Hepatocyte (in vitro differentiated cells): ENCODE measurements around the gene RPL27. TPM values are rescaled to one million over a fixed set of nuclear protein-coding genes. Genes with fewer than 3 reads are reported as not detected.

Source experiments
- DNase-seq: peaks from one replicate; pipeline ENCODE4 v3.0.0-alpha.2; 2016; ENCODE audit warnings: low spot score
- H2AFZ ChIP-seq: fragments of 200-600 bp; sonication (generic); 2 replicates; pipeline ENCODE4 v1.6.0; 2016; ENCODE audit warnings: antibody characterized with exemption, mild to moderate bottlenecking
- H3K27ac ChIP-seq: fragments of 200-600 bp; sonication (generic); 2 replicates; pipeline ENCODE4 v1.5.1; 2016; ENCODE audit warnings: mild to moderate bottlenecking
- H3K27me3 ChIP-seq: fragments of 200-600 bp; sonication (generic); 2 replicates; pipeline ENCODE4 v1.6.1; 2016
- H3K36me3 ChIP-seq: fragments of 200-600 bp; sonication (generic); replicated peaks from 2 replicates; pipeline ENCODE4 v1.5.1; 2016; ENCODE audit warnings: low read depth; ENCODE audit not compliant: insufficient read depth
- H3K4me1 ChIP-seq: fragments of 200-600 bp; sonication (generic); 2 replicates; pipeline ENCODE4 v1.5.1; 2016; ENCODE audit warnings: mild to moderate bottlenecking, moderate library complexity; ENCODE audit not compliant: insufficient read depth
- H3K4me2 ChIP-seq: fragments of 200-600 bp; sonication (generic); 2 replicates; pipeline ENCODE4 v1.6.0; 2016
- H3K4me3 ChIP-seq: fragments of 200-600 bp; sonication (generic); 2 replicates; pipeline ENCODE4 v1.5.1; 2016; ENCODE audit warnings: mild to moderate bottlenecking
- H3K79me2 ChIP-seq: fragments of 200-600 bp; sonication (generic); 2 replicates; pipeline ENCODE4 v1.6.0; 2017; ENCODE audit warnings: mild to moderate bottlenecking
- H3K9me2 ChIP-seq: fragments of 200-600 bp; sonication (generic); replicated peaks from 2 replicates; pipeline ENCODE4 v1.6.0; 2017; ENCODE audit warnings: mild to moderate bottlenecking; ENCODE audit not compliant: insufficient read depth
- H3K9me3 ChIP-seq: fragments of 200-600 bp; sonication (generic); 2 replicates; pipeline ENCODE4 v1.5.1; 2016; ENCODE audit warnings: low read depth, mild to moderate bottlenecking
- H4K20me1 ChIP-seq: fragments of 200-600 bp; sonication (generic); 2 replicates; pipeline ENCODE4 v1.6.0; 2016; ENCODE audit warnings: mild to moderate bottlenecking; ENCODE audit not compliant: insufficient read depth, poor library complexity, severe bottlenecking
- EZH2 ChIP-seq: fragments of 200-600 bp; sonication (generic); IDR thresholded peaks from 2 replicates; pipeline ENCODE4 v1.6.1; 2016; ENCODE audit warnings: antibody characterized with exemption, mild to moderate bottlenecking, borderline replicate concordance
- EZH2phosphoT487 ChIP-seq: fragments of 200-600 bp; sonication (generic); IDR thresholded peaks from one replicate; pipeline ENCODE4 v1.6.1; 2018; ENCODE audit warnings: antibody characterized with exemption, mild to moderate bottlenecking, low read depth, moderate library complexity; ENCODE audit not compliant: unreplicated experiment, severe bottlenecking
- WGBS: methylation state at CpG from one replicate; pipeline ENCODE4 v1.1.6; 2016; ENCODE audit warnings: low lambda C conversion rate; ENCODE audit errors: missing lambda C conversion rate; 5-methylcytosine and 5-hydroxymethylcytosine counted together
- polyA plus RNA-seq: library from polyadenylated mRNA; unstranded; fragments of >200 nt; fragmentation: Nextera tagmentation; extraction: Ambion mirVana; gene quantifications from 2 replicates; pipeline ENCODE4 v1.2.1, GENCODE V29; 2016
- total RNA-seq: library from RNA; depleted of rRNA; stranded (reverse); fragments of >200 nt; gene quantifications from 2 replicates; pipeline ENCODE4 v1.2.3, GENCODE V29; 2014
- TF ChIP-seq, protein P1 (sequence below): fragments of 200-600 bp; sonication (generic); IDR thresholded peaks from 2 replicates; pipeline ENCODE4 v1.5.1; 2016; ENCODE audit warnings: antibody characterized with exemption, mild to moderate bottlenecking; ENCODE audit not compliant: poor library complexity

The RPL27 gene
- total and polyA plus RNA-seq, 2 experiments from 2014 or later: 602 to 1,020 TPM

DNA sequence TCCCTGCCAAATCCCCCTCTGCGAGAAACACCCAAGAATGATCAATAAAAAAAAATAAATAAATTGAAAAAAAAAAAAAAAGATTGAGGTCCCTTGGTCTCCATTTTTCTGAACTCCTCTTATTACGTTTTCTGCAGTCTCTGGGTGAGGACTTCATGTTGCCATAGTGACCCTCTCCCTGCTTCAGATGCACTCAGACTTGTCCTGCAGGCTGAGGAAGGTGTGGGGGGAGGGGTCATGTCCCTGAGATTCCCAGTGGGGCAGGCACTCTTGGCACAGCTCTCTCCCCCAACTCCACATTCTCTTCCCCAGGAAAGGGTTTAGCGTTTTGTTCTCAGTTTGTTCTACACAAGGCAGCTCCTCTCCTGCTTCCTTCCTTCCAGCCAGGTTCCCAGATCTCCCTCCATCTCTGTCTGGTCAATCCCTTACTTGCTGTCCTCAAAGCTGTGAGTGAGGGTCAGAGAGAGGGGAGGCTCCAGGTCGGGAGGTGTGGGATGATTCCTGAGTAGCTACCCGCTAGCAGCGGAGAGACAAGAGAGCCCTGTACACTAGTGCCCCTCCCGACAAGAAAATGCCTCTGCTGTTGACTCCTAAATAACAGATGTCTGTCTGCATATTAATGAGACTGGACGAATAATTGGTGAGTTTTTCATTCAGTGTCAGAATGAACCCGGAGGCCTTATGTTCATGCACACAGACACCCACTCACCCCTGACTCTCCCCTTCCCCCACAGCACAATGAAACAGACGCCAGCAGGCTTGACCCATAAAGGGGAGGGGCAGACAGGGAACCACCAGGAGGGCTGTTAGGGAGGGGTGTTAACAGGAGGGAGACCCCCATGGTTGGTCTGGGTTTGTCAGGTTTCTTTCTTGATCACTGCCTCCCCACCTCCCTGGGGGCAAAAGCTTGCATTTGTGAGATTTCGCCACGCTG lies 36.0 kb downstream of the RPL27 start:
- DNase-seq: no peak
- H2AFZ ChIP-seq: no peak overlapping the region
- no peaks in the 10 kb centered on the region for H3K27me3 ChIP-seq
- 45% methylated on average over 12 of the region's 12 CpGs for WGBS
- no peaks in the 10 kb centered on the region for H3K36me3 ChIP-seq
- no peaks in the 10 kb centered on the region for H3K9me2 ChIP-seq
- H3K4me2 ChIP-seq: no peak overlapping the region
- H4K20me1 ChIP-seq: no peaks in the 10 kb centered on the region
- H3K27ac ChIP-seq: no peak overlapping the region
- TF ChIP-seq, protein P1, sequence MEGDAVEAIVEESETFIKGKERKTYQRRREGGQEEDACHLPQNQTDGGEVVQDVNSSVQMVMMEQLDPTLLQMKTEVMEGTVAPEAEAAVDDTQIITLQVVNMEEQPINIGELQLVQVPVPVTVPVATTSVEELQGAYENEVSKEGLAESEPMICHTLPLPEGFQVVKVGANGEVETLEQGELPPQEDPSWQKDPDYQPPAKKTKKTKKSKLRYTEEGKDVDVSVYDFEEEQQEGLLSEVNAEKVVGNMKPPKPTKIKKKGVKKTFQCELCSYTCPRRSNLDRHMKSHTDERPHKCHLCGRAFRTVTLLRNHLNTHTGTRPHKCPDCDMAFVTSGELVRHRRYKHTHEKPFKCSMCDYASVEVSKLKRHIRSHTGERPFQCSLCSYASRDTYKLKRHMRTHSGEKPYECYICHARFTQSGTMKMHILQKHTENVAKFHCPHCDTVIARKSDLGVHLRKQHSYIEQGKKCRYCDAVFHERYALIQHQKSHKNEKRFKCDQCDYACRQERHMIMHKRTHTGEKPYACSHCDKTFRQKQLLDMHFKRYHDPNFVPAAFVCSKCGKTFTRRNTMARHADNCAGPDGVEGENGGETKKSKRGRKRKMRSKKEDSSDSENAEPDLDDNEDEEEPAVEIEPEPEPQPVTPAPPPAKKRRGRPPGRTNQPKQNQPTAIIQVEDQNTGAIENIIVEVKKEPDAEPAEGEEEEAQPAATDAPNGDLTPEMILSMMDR: no peak
- TF ChIP-seq EZH2 (no peak), EZH2phosphoT487 (no peak)
- H3K4me3 ChIP-seq: no peak overlapping the region
- no peaks in the 10 kb centered on the region for H3K9me3 ChIP-seq
- H3K4me1 ChIP-seq: no peaks in the 10 kb centered on the region
- H3K79me2 ChIP-seq: no peaks in the 10 kb centered on the region

DNA sequence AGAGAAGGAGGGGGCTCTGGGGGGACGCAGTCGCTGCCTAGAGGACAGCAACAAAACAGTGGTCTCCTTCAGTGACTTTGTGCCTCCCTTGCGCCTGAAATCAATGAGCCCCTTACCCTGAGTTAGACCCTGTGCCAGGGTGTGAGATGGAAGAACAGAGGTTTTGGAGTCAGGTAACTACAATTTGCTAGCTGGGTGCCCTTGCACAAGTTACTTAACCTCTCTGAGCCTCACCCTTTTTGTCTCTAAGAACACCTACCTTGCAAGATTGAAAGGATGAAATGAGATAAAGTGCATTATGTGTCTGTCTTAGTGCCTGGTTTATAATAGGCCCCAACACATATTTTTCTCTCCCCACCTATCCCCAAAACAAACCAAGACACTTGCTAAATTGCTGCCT lies 36.7 kb downstream of the RPL27 start:
- H3K9me2 ChIP-seq: no peaks in the 10 kb centered on the region
- no peak overlapping the region for H3K4me3 ChIP-seq
- no peak overlapping the region for H2AFZ ChIP-seq
- H3K9me3 ChIP-seq: no peaks in the 10 kb centered on the region
- H3K36me3 ChIP-seq: no peaks in the 10 kb centered on the region
- no peaks in the 10 kb centered on the region for H4K20me1 ChIP-seq
- no peak for DNase-seq
- H3K4me2 ChIP-seq: no peak overlapping the region
- no peaks in the 10 kb centered on the region for H3K4me1 ChIP-seq
- H3K27ac ChIP-seq: no peak overlapping the region
- TF ChIP-seq EZH2 (no peak), EZH2phosphoT487 (no peak)
- TF ChIP-seq, protein P1: no peak
- H3K79me2 ChIP-seq: no peaks in the 10 kb centered on the region
- H3K27me3 ChIP-seq: no peaks in the 10 kb centered on the region
- 78% methylated on average over 3 of the region's 3 CpGs for WGBS

DNA sequence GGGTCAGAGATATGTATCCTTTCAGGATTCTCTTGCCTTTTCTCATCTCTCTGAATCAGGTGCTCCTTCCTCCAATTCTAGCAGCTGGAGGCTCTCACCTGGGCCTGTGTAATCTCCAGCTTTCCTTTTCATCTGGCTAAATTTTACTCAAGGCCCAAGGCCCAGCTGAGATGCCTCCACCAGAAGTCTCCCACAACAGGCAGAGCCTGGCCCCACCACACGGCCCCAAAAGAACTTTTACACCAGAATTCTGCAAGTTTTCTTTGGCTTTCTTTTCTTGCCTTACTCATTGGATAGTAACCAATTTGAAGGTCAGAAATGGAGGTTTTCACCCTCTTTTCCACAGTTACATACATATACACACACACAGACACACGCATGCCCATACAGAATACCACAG lies 41.4 kb downstream of the RPL27 start:
- no peak for DNase-seq
- Histone ChIP-seq H3K4me1 (no peaks in the 10 kb centered on the region), H3K4me3 (no peak overlapping the region), H3K79me2 (no peaks in the 10 kb centered on the region), H3K4me2 (no peak overlapping the region), H3K36me3 (no peaks in the 10 kb centered on the region), H3K9me2 (no peaks in the 10 kb centered on the region), H2AFZ (no peak overlapping the region), H4K20me1 (no peaks in the 10 kb centered on the region), H3K27ac (no peak overlapping the region), H3K27me3 (no peaks in the 10 kb centered on the region), H3K9me3 (no peaks in the 10 kb centered on the region)
- TF ChIP-seq, protein P1: no peak
- no peak for TF ChIP-seq EZH2
- TF ChIP-seq EZH2phosphoT487: no peak
- WGBS: 95% methylated on average over 2 of the region's 2 CpGs
